Panc1 (cell line): ENCODE results near the gene RNF41.

ENCODE experiments used
- CTCF ChIP-seq: fragments of 450-650 bp; IDR thresholded peaks from 2 replicates; pipeline ENCODE4 v1.5.1; 2017; ENCODE audit warnings: mild to moderate bottlenecking
- POLR2AphosphoS5 ChIP-seq: IDR thresholded peaks from 2 replicates; pipeline ENCODE4 v1.6.1; 2012; ENCODE audit warnings: mild to moderate bottlenecking, low read depth, low read length, moderate library complexity
- SIN3A ChIP-seq: IDR thresholded peaks from 2 replicates; pipeline ENCODE4 v1.6.1; 2012; ENCODE audit warnings: low read depth, mild to moderate bottlenecking, low read length, moderate library complexity, borderline replicate concordance; ENCODE audit not compliant: insufficient read depth
- TCF7L2 ChIP-seq: IDR thresholded peaks from 2 replicates; pipeline ENCODE4 v1.6.1; 2011; ENCODE audit warnings: mild to moderate bottlenecking, low read depth, low read length, inconsistent platforms
- TF ChIP-seq, protein P1 (sequence below), 2 experiments: IDR thresholded peaks; 2 replicates each; pipeline ENCODE4 v1.6.1; 2011 to 2012; ENCODE audit warnings: low read depth in 2 of 2, control low read depth in 1 of 2, low read length in 1 of 2, mild to moderate bottlenecking in 1 of 2, moderate library complexity in 1 of 2; ENCODE audit not compliant: insufficient read depth in 1 of 2

DNA sequence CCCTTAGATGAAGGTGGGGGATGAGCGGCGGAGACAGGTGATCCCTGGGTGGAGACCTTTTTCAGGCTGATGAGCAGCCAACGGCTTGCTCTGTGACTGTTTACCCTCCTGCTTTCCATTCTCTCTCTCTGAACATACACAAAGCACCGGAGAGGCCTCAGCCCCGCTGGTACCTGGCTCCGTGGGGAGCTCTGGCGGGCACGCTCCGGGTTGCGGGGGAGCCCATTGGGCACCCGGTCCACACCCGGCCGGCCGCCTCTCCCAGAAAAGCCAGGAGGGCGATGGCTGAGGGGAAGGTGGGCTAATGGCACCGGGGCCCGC lies 33.0 kb downstream of the RNF41 start:
- TF ChIP-seq CTCF = no peak
- TF ChIP-seq, protein P1, sequence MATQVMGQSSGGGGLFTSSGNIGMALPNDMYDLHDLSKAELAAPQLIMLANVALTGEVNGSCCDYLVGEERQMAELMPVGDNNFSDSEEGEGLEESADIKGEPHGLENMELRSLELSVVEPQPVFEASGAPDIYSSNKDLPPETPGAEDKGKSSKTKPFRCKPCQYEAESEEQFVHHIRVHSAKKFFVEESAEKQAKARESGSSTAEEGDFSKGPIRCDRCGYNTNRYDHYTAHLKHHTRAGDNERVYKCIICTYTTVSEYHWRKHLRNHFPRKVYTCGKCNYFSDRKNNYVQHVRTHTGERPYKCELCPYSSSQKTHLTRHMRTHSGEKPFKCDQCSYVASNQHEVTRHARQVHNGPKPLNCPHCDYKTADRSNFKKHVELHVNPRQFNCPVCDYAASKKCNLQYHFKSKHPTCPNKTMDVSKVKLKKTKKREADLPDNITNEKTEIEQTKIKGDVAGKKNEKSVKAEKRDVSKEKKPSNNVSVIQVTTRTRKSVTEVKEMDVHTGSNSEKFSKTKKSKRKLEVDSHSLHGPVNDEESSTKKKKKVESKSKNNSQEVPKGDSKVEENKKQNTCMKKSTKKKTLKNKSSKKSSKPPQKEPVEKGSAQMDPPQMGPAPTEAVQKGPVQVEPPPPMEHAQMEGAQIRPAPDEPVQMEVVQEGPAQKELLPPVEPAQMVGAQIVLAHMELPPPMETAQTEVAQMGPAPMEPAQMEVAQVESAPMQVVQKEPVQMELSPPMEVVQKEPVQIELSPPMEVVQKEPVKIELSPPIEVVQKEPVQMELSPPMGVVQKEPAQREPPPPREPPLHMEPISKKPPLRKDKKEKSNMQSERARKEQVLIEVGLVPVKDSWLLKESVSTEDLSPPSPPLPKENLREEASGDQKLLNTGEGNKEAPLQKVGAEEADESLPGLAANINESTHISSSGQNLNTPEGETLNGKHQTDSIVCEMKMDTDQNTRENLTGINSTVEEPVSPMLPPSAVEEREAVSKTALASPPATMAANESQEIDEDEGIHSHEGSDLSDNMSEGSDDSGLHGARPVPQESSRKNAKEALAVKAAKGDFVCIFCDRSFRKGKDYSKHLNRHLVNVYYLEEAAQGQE (IDR thresholded peaks at IDR 0.05; ENCODE audit: insufficient read depth in 1 of 2, low read depth in 2 of 2, low read length in 1 of 2) = no peak
- no peak for TF ChIP-seq POLR2AphosphoS5
- TF ChIP-seq TCF7L2 = no peak
- TF ChIP-seq SIN3A = no peak
